GM12892 (cell line): ENCODE results near the gene NOL4L.

Experiments used
- POLR2A ChIP-seq: IDR thresholded peaks from 2 replicates; pipeline ENCODE4 v1.6.1; 2011; ENCODE audit warnings: low read depth, low read length, control low read depth
- POLR2AphosphoS5 ChIP-seq: IDR thresholded peaks from 2 replicates; pipeline ENCODE4 v1.6.1; 2011; ENCODE audit warnings: low read depth, low read length, control low read depth

DNA sequence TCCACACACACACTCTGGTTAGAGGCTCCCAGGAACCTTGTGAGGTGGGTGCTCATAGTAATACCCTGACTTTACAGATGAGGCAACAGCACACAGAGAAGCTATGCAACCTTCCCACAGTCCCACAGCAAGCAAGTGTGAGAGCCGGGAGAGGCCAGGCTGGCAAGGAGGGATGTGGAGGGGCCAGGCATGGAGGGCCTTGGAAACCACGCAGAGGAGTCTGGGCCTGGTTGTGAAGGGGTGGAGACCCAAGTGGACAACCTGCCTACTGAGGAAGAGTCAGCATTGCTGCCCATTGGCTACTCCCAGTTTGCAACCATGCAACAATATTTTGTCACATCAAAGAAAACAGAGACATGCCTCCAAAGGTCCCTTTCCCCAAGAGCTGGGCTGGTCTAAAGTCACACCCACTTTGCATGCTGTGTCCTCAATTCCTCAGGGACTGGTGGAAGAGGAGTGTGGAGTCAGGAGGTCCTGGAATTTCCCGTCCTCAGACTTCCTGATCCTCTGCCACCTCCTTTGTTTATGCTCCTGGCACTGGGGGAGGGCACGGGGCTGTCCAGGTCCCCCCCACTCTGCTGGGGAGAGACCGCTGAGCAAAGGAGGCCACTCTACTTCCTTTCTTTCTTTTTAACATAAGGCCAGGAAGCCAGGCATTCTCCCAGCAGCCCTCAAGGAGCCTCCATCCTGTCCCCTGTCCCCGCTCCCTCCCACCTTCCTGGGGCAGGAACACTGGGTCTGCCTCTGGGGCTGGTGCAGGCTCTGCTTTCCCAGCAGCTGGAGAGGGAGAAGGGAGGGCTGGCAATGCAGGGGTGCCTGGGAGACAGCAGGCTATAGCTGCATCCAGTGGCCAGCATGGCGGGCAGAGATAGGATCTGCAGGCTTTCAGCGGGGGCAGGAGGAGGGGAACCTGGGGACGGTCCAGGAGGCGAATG is 68.3 kb downstream of the NOL4L start:
- TF ChIP-seq POLR2AphosphoS5 (no peak), POLR2A (no peak)
